Neural progenitor cell (in vitro differentiated cells): ENCODE results near the gene LARGE1. TPM values are rescaled to one million over a fixed set of nuclear protein-coding genes. Genes with fewer than 3 reads are reported as not detected.

Experiments
- DNase-seq: peaks from one replicate; pipeline ENCODE4 v3.0.0-alpha.2; 2016; ENCODE audit warnings: low spot score
- H2AFZ ChIP-seq: fragments of 200-600 bp; sonication (generic); replicated peaks from 2 replicates; pipeline ENCODE4 v1.6.1; 2016; ENCODE audit warnings: antibody characterized with exemption
- H3F3A ChIP-seq: fragments of 200-600 bp; sonication (generic); 2 replicates; pipeline ENCODE4 v1.6.1; 2016; ENCODE audit warnings: antibody characterized with exemption, low read depth
- H3K27ac ChIP-seq: fragments of 200-600 bp; sonication (generic); 2 replicates; pipeline ENCODE4 v1.5.1; 2016; ENCODE audit warnings: mild to moderate bottlenecking
- H3K27me3 ChIP-seq: fragments of 200-600 bp; sonication (generic); 2 replicates; pipeline ENCODE4 v1.6.1; 2016; ENCODE audit warnings: mild to moderate bottlenecking, moderate library complexity
- H3K36me3 ChIP-seq: fragments of 200-600 bp; sonication (generic); 2 replicates; pipeline ENCODE4 v1.5.1; 2016
- H3K4me1 ChIP-seq: fragments of 200-600 bp; sonication (generic); 2 replicates; pipeline ENCODE4 v1.6.1; 2016; ENCODE audit warnings: mixed run types
- H3K4me2 ChIP-seq: fragments of 200-600 bp; sonication (generic); 2 replicates; pipeline ENCODE4 v1.6.1; 2016
- H3K4me3 ChIP-seq: fragments of 200-600 bp; sonication (generic); 2 replicates; pipeline ENCODE4 v1.5.1; 2016
- H3K79me2 ChIP-seq: fragments of 200-600 bp; sonication (generic); 2 replicates; pipeline ENCODE4 v1.6.1; 2016; ENCODE audit warnings: low read depth
- H3K9ac ChIP-seq: fragments of 200-600 bp; sonication (generic); 2 replicates; pipeline ENCODE4 v1.6.1; 2016
- H3K9me3 ChIP-seq: fragments of 200-600 bp; sonication (generic); 2 replicates; pipeline ENCODE4 v1.5.1; 2016; ENCODE audit warnings: low read depth
- H4K20me1 ChIP-seq: fragments of 200-600 bp; sonication (generic); 2 replicates; pipeline ENCODE4 v1.6.1; 2016; ENCODE audit warnings: low read depth
- H3K27ac Mint-ChIP-seq: 3 replicates; pipeline ENCODE4 v1.8.0; 2021; ENCODE audit warnings: mixed read lengths
- H3K27me3 Mint-ChIP-seq: 2 replicates; pipeline ENCODE4 v1.8.0; 2022; ENCODE audit warnings: low read depth, mild to moderate bottlenecking, inconsistent platforms, moderate library complexity, mixed read lengths; ENCODE audit not compliant: insufficient read depth
- H3K36me3 Mint-ChIP-seq: 3 replicates; pipeline ENCODE4 v1.8.0; 2021; ENCODE audit warnings: mixed read lengths
- H3K4me1 Mint-ChIP-seq: 3 replicates; pipeline ENCODE4 v1.8.0; 2021; ENCODE audit warnings: mixed read lengths
- H3K4me3 Mint-ChIP-seq: 3 replicates; pipeline ENCODE4 v1.8.0; 2021; ENCODE audit warnings: mild to moderate bottlenecking, moderate library complexity, mixed read lengths
- H3K9me3 Mint-ChIP-seq: 3 replicates; pipeline ENCODE4 v1.8.0; 2020; ENCODE audit warnings: mixed read lengths
- EZH2 ChIP-seq: fragments of 200-600 bp; sonication (generic); IDR thresholded peaks from 2 replicates; pipeline ENCODE4 v1.6.1; 2017; ENCODE audit warnings: antibody characterized with exemption, mild to moderate bottlenecking, moderate library complexity
- EZH2phosphoT487 ChIP-seq: fragments of 200-600 bp; sonication (generic); IDR thresholded peaks from 2 replicates; pipeline ENCODE4 v1.6.1; 2017; ENCODE audit warnings: antibody characterized with exemption
- total RNA-seq: library from RNA; depleted of rRNA; stranded (reverse); fragments of >200 nt; gene quantifications from 2 replicates; pipeline ENCODE4 v1.2.3, GENCODE V29; 2015; ENCODE audit warnings: low replicate concordance
- TF ChIP-seq, protein P1 (sequence below): fragments of 200-600 bp; sonication (generic); IDR thresholded peaks from 2 replicates; pipeline ENCODE4 v1.5.1; 2017; ENCODE audit warnings: antibody characterized with exemption, mild to moderate bottlenecking

The LARGE1 gene
- total RNA-seq, 1 donor from 2014 or later: 24.9 TPM

DNA sequence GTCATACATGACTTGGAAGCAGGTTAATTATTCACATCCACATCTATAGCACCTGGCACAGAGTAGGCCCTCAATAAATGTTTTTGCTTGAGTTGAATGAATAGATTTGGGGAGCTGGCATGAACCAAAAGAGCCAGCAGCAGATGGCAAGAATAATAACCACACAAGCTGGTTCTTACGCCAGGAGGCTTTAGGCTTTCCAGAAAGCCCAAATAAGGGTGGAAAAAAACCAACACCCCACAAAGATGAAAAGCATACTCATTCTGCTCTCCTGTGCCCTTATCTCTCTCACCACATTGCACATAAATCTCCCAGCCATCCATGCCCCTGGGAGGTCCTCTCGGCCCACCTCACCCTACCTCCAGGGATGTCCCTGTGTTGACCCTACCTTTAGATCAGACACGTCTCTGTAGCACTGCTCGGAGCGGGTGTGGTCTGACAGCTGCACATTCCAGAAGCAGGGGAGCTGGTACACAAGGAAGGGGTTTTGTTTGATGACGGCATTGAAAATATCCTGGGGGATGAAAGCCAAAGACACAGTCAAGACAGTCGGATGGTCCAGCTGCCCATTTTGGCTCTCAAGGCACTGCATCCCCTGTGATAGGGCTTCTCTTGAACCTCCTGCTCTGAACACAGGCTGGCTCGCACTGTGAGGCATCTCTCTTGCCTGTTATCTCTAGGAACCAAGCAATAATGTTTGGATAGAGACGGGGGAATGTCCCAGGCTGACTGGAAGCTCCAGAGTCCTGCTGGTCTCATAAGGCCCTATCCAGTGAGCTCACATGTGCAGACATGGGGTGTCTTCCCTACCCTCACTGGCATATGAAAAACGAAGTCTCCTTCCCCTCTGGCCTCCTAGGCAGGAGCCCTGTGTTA lies 538.5 kb downstream of the LARGE1 start:
- Histone ChIP-seq H3F3A (no peaks in the 10 kb centered on the region), H2AFZ (no peak overlapping the region), H3K36me3 (no peaks in the 10 kb centered on the region), H3K4me2 (no peak overlapping the region), H3K27ac (no peak overlapping the region), H4K20me1 (no peaks in the 10 kb centered on the region), H3K79me2 (no peaks in the 10 kb centered on the region), H3K27me3 (no peaks in the 10 kb centered on the region), H3K9me3 (peaks cover 15% of the 10 kb centered on the region), H3K9ac (no peak overlapping the region), H3K4me1 (no peaks in the 10 kb centered on the region), H3K4me3 (no peak overlapping the region)
- peaks cover 16% of the 10 kb centered on the region for H3K9me3 Mint-ChIP-seq
- H3K4me3 Mint-ChIP-seq: no peak overlapping the region
- peaks cover 43% of the 10 kb centered on the region for H3K36me3 Mint-ChIP-seq
- no peak overlapping the region for H3K27ac Mint-ChIP-seq
- H3K27me3 Mint-ChIP-seq: peaks cover 4% of the 10 kb centered on the region
- TF ChIP-seq EZH2phosphoT487: no peak
- no peak for TF ChIP-seq EZH2
- TF ChIP-seq, protein P1, sequence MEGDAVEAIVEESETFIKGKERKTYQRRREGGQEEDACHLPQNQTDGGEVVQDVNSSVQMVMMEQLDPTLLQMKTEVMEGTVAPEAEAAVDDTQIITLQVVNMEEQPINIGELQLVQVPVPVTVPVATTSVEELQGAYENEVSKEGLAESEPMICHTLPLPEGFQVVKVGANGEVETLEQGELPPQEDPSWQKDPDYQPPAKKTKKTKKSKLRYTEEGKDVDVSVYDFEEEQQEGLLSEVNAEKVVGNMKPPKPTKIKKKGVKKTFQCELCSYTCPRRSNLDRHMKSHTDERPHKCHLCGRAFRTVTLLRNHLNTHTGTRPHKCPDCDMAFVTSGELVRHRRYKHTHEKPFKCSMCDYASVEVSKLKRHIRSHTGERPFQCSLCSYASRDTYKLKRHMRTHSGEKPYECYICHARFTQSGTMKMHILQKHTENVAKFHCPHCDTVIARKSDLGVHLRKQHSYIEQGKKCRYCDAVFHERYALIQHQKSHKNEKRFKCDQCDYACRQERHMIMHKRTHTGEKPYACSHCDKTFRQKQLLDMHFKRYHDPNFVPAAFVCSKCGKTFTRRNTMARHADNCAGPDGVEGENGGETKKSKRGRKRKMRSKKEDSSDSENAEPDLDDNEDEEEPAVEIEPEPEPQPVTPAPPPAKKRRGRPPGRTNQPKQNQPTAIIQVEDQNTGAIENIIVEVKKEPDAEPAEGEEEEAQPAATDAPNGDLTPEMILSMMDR: no peak
- no peaks in the 10 kb centered on the region for H3K4me1 Mint-ChIP-seq
- no peak for DNase-seq

- H3K9me3 ChIP-seq: peaks cover 15% of the 10 kb centered on the region
- no peak overlapping the region for H3K4me3 ChIP-seq
- Mint-ChIP-seq H3K27ac (no peak overlapping the region), H3K4me1 (no peaks in the 10 kb centered on the region), H3K9me3 (peaks cover 16% of the 10 kb centered on the region), H3K27me3 (peaks cover 4% of the 10 kb centered on the region), H3K4me3 (no peak overlapping the region), H3K36me3 (peaks cover 43% of the 10 kb centered on the region)
- no peak overlapping the region for H3K27ac ChIP-seq
- H3F3A ChIP-seq: no peaks in the 10 kb centered on the region
- H3K36me3 ChIP-seq: no peaks in the 10 kb centered on the region
- no peak overlapping the region for H3K9ac ChIP-seq
- H3K4me2 ChIP-seq: no peak overlapping the region
- no peak for DNase-seq
- H3K4me1 ChIP-seq: no peaks in the 10 kb centered on the region
- no peaks in the 10 kb centered on the region for H3K27me3 ChIP-seq
- TF ChIP-seq EZH2phosphoT487 (no peak), EZH2 (no peak)
- TF ChIP-seq, protein P1: no peak
- H2AFZ ChIP-seq: no peak overlapping the region
- no peaks in the 10 kb centered on the region for H3K79me2 ChIP-seq
- H4K20me1 ChIP-seq: no peaks in the 10 kb centered on the region
These were observed 539.3 kb downstream of the LARGE1 start for GRCh38 chr22:33380789-33381530.

- H3K36me3 Mint-ChIP-seq: peaks cover 38% of the 10 kb centered on the region
- no peak for DNase-seq
- Histone ChIP-seq H4K20me1 (no peaks in the 10 kb centered on the region), H3K27me3 (no peaks in the 10 kb centered on the region), H3K79me2 (no peaks in the 10 kb centered on the region), H3F3A (no peaks in the 10 kb centered on the region), H3K4me2 (no peak overlapping the region), H3K4me3 (no peak overlapping the region), H3K27ac (no peak overlapping the region), H3K9ac (no peak overlapping the region), H3K9me3 (peaks cover 15% of the 10 kb centered on the region), H2AFZ (no peak overlapping the region), H3K4me1 (no peaks in the 10 kb centered on the region), H3K36me3 (no peaks in the 10 kb centered on the region)
- H3K27ac Mint-ChIP-seq: no peak overlapping the region
- no peak overlapping the region for H3K4me3 Mint-ChIP-seq
- no peaks in the 10 kb centered on the region for H3K4me1 Mint-ChIP-seq
- H3K27me3 Mint-ChIP-seq: peaks cover 4% of the 10 kb centered on the region
- H3K9me3 Mint-ChIP-seq: peaks cover 16% of the 10 kb centered on the region
- TF ChIP-seq, protein P1: no peak
- no peak for TF ChIP-seq EZH2
- no peak for TF ChIP-seq EZH2phosphoT487
These were observed 540.4 kb downstream of the LARGE1 start for GRCh38 chr22:33379836-33380235.
